ENCODE measurements around the gene XPO6.

- TF ChIP-seq CTCF (IDR thresholded peaks at IDR 0.05) (no peak), POLR2A (IDR thresholded peaks at IDR 0.05) (no peak)
These were observed 29.6 kb downstream of the XPO6 start for GRCh38 chr16:28182183-28182582.
